Thyroid gland (tissue), 4 donors: ENCODE results near the gene RAB43. TPM values are rescaled to one million over a fixed set of nuclear protein-coding genes. Genes with fewer than 3 reads are reported as not detected.
"Not testable (repeated sequence)": the region's sequence is repeated elsewhere in the genome, so short reads cannot be mapped to it uniquely, and the experiment has no call there.

ENCODE experiments used
- DNase-seq, 2 donors: peaks; one replicate each; pipeline ENCODE4 v3.0.0-alpha.2; 2019
- H3K27ac ChIP-seq, 3 donors: fragments of 200-600 bp; sonication (generic); 1 replicate in 2 of 3; 2 replicates in 1 of 3; pipeline ENCODE4 v1.5.1; 2016 to 2019; ENCODE audit warnings: mild to moderate bottlenecking in 1 of 3, moderate library complexity in 1 of 3
- H3K27me3 ChIP-seq: fragments of 200-600 bp; sonication (generic); one replicate; pipeline ENCODE4 v1.5.1; 2019
- H3K36me3 ChIP-seq, 2 donors: fragments of 200-600 bp; sonication (generic); one replicate each; pipeline ENCODE4 v1.5.1; 2016 to 2019
- H3K4me1 ChIP-seq, 2 donors: fragments of 200-600 bp; sonication (generic); one replicate each; pipeline ENCODE4 v1.5.1; 2017 to 2019
- H3K4me3 ChIP-seq, 3 donors: fragments of 200-600 bp; sonication (generic); replicated peaks in 1 of 3; 1 replicate in 2 of 3; 2 replicates in 1 of 3; pipeline ENCODE4 v1.5.1; 2016; ENCODE audit warnings: mild to moderate bottlenecking in 1 of 3
- H3K9me3 ChIP-seq: fragments of 200-600 bp; sonication (generic); one replicate; pipeline ENCODE4 v1.5.1; 2017
- POLR2A ChIP-seq, 2 donors: fragments of 450-650 bp; IDR thresholded peaks; one replicate each; pipeline ENCODE4 v1.6.1; 2017; ENCODE audit warnings: antibody characterized with exemption in 2 of 2, mild to moderate bottlenecking in 2 of 2, moderate library complexity in 1 of 2
- whole genome bisulfite sequencing, 2 donors: methylation state at CpG; one replicate each; pipeline ENCODE4 v1.1.5; 2017; 5-methylcytosine and 5-hydroxymethylcytosine counted together
- intact Hi-C: fragments of 100-400 bp; cut with DNase I; formaldehyde crosslinking; loops from one replicate; pipeline ENCODE4 v1.15.1; 2023
- total RNA-seq, 4 donors: library from RNA; depleted of rRNA; stranded (reverse); fragments of >200 nt; gene quantifications; one replicate each; pipeline ENCODE4 v1.2.3, GENCODE V29; 2016
- TF ChIP-seq, protein P1 (sequence below), 6 experiments: fragments of 200-600 bp in 3 of 6; fragments of 450-650 bp in 3 of 6; sonication (generic) in 3 of 6; IDR thresholded peaks; one replicate each; pipeline ENCODE4 v1.5.1; 2016 to 2019; ENCODE audit warnings: antibody characterized with exemption in 6 of 6, mild to moderate bottlenecking in 2 of 6, inconsistent platforms in 1 of 6, moderate library complexity in 1 of 6

The RAB43 gene
- total RNA-seq, 4 donors from 2014 or later: 22.8 to 34.4 (median 26.1) TPM

DNA sequence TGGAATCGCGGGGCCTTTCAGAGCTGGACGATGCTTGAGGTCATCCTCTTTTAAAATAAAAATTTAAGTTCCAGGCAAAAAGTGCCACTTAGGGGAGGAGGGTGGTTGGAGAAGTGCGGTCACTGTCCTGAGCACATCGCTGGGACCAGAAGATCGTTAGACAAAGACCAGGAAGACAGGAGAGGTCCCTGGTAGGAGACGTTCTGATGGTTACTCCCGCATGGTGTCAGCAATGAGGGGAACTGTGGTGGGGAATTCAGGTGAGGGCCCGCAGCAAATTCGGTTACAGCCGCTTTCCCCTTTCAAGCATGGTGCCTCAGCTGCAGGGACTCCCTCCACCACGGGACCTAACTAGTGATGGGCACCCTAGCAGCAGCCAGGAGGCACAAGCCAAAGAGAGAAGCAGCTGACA, 40.3 kb upstream of the RAB43 start:
- DNase-seq: peak in 1 of 2 donors; percentile 13
- 0% methylated on average over 12 of the region's 12 CpGs for WGBS, 2 donors
- Histone ChIP-seq H3K27me3 (no peaks in the 10 kb centered on the region), H3K4me3 (peak overlapping the region in 2 of 3 donors; percentile 63 to 73), H3K36me3 (peaks cover 20 to 27% of the 10 kb centered on the region in 2 donors), H3K27ac (peak overlapping the region; percentile 72 to 93 (median 92)), H3K9me3 (no peaks in the 10 kb centered on the region), H3K4me1 (peaks cover 15 to 16% of the 10 kb centered on the region in 2 donors)
- intact Hi-C loops: no loop called here
- TF ChIP-seq POLR2A (IDR thresholded peaks at IDR 0.05): no peak
- TF ChIP-seq, protein P1, sequence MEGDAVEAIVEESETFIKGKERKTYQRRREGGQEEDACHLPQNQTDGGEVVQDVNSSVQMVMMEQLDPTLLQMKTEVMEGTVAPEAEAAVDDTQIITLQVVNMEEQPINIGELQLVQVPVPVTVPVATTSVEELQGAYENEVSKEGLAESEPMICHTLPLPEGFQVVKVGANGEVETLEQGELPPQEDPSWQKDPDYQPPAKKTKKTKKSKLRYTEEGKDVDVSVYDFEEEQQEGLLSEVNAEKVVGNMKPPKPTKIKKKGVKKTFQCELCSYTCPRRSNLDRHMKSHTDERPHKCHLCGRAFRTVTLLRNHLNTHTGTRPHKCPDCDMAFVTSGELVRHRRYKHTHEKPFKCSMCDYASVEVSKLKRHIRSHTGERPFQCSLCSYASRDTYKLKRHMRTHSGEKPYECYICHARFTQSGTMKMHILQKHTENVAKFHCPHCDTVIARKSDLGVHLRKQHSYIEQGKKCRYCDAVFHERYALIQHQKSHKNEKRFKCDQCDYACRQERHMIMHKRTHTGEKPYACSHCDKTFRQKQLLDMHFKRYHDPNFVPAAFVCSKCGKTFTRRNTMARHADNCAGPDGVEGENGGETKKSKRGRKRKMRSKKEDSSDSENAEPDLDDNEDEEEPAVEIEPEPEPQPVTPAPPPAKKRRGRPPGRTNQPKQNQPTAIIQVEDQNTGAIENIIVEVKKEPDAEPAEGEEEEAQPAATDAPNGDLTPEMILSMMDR (IDR thresholded peaks at IDR 0.05): peak in 1 of 6 experiments; percentile 6

DNA sequence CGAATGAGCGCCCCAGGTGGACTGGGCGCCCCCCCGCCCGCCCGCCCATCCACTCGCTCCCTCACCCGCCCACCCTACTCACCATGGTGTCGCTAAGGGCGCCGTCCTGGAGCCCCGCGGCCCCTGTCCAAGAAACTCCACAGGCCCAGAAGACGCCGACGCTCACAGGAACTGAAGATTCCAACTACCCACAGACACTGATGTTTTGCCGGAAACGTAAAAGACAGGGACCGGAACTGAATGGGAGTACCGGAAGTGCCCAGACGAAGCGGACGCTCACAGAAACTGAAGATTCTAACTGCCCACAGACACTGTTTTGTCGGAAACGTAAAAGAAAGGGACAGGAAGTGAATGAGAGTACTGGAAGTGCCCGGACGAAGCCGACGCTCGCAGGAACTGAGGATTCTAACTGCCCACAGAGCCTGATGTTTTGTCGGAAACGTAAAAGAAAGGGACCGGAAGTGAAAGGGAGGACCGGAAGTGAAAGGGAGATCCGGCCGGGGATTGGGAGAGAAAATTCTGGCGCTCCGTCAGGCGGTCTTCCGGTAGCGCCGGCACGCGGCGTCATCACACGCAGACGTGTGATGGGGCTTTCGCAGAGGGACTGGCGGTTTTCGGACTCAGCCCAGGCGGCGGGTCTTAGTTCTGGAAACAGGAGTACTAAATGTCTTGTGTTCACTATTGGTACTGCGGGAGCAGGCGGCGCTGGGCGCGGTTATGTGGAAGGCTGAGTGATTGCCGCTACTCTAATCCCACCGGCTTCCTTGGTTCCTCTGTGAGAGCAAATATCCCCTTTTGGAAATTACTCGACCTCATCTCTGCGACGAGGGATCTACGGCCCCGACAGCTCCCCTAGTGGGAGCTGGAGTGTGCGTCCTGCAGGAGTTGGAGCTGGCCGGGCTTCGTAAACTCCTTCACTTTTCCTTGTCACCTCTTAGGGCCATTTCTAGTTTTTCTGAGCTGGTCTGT, 39.6 kb upstream of the RAB43 start, which contains the start of gene ISY1:
Gene ISY1, minus strand, starts transcription at position 173 of the 969 bp plus-strand sequence. Its CDS starts 88 bp downstream, at position 85.
- Histone ChIP-seq H3K4me3 (peak within 1 kb of the TSS; percentile 63 to 96 (median 73)), H3K27me3 (no peaks in the 10 kb centered on the region), H3K4me1 (peaks cover 15 to 16% of the 10 kb centered on the region in 2 donors), H3K27ac (peak within 1 kb of the TSS; percentile 72 to 93 (median 92)), H3K36me3 (peaks cover 20 to 25% of the 10 kb centered on the region in 2 donors), H3K9me3 (no peaks in the 10 kb centered on the region)
- intact Hi-C loops: no loop called here
- TF ChIP-seq, protein P1 (IDR thresholded peaks at IDR 0.05): peak in 5 of 6 experiments; percentile 54 to 71 (median 63)
- TF ChIP-seq POLR2A (IDR thresholded peaks at IDR 0.05): peak in 1 of 2 donors; percentile 69
- 0 to 1% methylated on average over 51 to 53 of the region's 67 CpGs for WGBS, 2 donors
- DNase-seq: peak; percentile 88 to 90

DNA sequence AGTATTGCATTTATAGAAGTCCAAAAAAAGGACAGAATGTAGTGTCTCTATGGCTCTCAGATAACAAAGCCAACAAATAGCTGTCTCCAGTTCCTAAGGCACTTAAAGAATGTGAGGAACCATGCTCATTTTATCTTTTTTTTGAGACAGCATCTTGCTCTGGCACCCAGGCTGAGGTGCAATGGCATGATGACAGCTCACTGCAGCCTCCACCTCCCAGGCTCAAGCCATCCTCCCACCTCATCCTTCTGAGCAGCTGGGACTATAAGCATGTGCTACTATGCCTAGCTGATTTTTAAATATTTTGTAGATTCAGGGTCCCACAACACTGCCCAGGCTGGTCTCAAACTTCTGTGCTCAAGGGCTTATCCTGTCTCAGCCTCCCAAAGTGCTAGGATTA, 23.2 kb upstream of the RAB43 start:
- intact Hi-C loops: no loop called here
- no peaks in the 10 kb centered on the region for H3K9me3 ChIP-seq
- H3K36me3 ChIP-seq: peaks cover 9 to 16% of the 10 kb centered on the region in 2 donors
- TF ChIP-seq, protein P1 (IDR thresholded peaks at IDR 0.05): no peak
- TF ChIP-seq POLR2A (IDR thresholded peaks at IDR 0.05): no peak
- no peak for DNase-seq
- no peaks in the 10 kb centered on the region for H3K4me1 ChIP-seq
- H3K4me3 ChIP-seq: no peak overlapping the region
- H3K27me3 ChIP-seq: no peaks in the 10 kb centered on the region
- no peak overlapping the region for H3K27ac ChIP-seq

DNA sequence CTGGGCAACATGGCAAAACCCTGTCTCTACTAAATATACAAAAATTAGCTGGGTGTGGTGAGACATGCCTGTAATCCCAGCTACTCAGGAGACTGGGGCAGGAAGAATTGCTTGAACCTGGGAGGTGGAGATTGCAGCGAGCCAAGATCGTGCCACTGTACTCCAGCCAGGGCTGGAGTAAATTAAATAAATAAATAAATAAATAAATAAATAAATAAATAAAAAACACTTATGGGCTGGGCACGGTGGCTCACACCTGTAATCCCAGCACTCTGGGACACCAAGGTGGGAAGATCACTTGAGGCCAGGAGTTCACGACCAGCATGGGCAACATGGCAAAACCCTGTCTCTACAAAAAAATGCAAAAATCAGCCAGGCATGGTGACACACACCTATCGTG, 19.4 kb upstream of the RAB43 start:
- intact Hi-C loops, H3K4me3 ChIP-seq, DNase-seq, H3K27ac ChIP-seq, H3K9me3 ChIP-seq, H3K4me1 ChIP-seq, H3K27me3 ChIP-seq: not testable (repeated sequence)
- 93 to 97% methylated on average over 5 of the region's 5 CpGs for WGBS, 2 donors
- peaks cover 26 to 33% of the 10 kb centered on the region in 2 donors for H3K36me3 ChIP-seq

DNA sequence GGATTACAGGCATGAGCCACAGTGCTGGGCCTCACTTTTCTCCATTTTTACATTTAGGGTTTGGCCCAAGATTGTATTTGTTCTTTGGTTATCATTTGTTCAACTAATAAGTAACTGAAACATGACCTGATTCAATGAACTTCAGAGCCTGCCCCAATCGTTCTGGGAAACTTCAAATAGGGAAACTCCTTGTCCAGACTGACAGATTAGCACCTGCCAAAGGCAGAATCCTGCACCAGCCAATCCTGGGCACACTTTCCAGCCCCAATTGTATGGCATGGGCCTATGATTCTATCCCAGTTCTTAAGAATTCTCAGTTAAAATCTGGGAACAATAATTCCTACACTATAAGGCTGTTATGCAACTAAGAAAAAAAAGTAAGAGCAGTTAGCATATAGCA, 18.3 kb upstream of the RAB43 start:
- peaks cover 25 to 35% of the 10 kb centered on the region in 2 donors for H3K36me3 ChIP-seq
- DNase-seq: no peak
- H3K4me3 ChIP-seq: no peak overlapping the region
- H3K27me3 ChIP-seq: no peaks in the 10 kb centered on the region
- no peak overlapping the region for H3K27ac ChIP-seq
- no peaks in the 10 kb centered on the region for H3K4me1 ChIP-seq
- H3K9me3 ChIP-seq: no peaks in the 10 kb centered on the region
- intact Hi-C loops: no loop called here
- 80 to 89% methylated on average over 1 of the region's 1 CpG for WGBS, 2 donors
- TF ChIP-seq, protein P1 (IDR thresholded peaks at IDR 0.05): no peak
- no peak for TF ChIP-seq POLR2A (IDR thresholded peaks at IDR 0.05)

DNA sequence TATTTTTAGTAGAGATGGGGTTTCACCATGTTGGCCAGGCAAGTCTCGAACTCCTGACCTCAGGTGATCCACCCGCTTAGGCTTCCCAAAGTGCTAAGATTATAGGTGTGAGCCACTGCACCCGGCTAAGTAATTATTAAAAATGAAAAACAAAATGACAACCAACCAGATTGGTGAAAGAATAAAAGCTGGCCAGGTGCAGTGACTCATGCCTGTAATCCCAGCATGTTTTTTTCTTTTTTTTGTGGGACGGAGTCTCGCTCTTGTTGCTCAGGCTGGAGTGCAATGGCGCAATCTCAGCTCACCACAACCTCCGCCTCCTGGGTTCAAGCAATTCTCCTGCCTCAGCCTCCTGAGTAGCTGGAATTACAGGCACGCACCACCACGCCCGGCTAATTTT, 14.7 kb upstream of the RAB43 start:
- H3K9me3 ChIP-seq, H3K4me1 ChIP-seq, H3K4me3 ChIP-seq, intact Hi-C loops, H3K27me3 ChIP-seq, DNase-seq, H3K27ac ChIP-seq: not testable (repeated sequence)
- H3K36me3 ChIP-seq: peaks cover 54 to 67% of the 10 kb centered on the region in 2 donors
- WGBS, 2 donors: 93 to 97% methylated on average over 10 of the region's 10 CpGs
